Measurements from ENCODE around the gene ERN2. TPM values are rescaled to one million over a fixed set of nuclear protein-coding genes. Genes with fewer than 3 reads are reported as not detected.
A peak's percentile ranks its signal among the peaks of the same experiment; 100 is the strongest.

Gene ERN2
- total and polyA plus RNA-seq, 2 of the 13 experiments (the other 11 are each of a cell fraction or from before 2014, with no cell fraction given) = 2.2 to 3.5 TPM

GRCh38 chr16:23694644-23695373, 18.2 kb downstream of the ERN2 start (continued):
- TF ChIP-seq NFAT5 (CRISPR knock-in tag; IDR thresholded peaks at IDR 0.05) = peak; percentile 51; the same call in 1 of the 2 replicates
- TF ChIP-seq NCOA5 (CRISPR knock-in tag; IDR thresholded peaks at IDR 0.05) = no peak
- TF ChIP-seq, protein P1, sequence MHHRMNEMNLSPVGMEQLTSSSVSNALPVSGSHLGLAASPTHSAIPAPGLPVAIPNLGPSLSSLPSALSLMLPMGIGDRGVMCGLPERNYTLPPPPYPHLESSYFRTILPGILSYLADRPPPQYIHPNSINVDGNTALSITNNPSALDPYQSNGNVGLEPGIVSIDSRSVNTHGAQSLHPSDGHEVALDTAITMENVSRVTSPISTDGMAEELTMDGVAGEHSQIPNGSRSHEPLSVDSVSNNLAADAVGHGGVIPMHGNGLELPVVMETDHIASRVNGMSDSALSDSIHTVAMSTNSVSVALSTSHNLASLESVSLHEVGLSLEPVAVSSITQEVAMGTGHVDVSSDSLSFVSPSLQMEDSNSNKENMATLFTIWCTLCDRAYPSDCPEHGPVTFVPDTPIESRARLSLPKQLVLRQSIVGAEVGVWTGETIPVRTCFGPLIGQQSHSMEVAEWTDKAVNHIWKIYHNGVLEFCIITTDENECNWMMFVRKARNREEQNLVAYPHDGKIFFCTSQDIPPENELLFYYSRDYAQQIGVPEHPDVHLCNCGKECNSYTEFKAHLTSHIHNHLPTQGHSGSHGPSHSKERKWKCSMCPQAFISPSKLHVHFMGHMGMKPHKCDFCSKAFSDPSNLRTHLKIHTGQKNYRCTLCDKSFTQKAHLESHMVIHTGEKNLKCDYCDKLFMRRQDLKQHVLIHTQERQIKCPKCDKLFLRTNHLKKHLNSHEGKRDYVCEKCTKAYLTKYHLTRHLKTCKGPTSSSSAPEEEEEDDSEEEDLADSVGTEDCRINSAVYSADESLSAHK (CRISPR knock-in tag; IDR thresholded peaks at IDR 0.05; ENCODE audit: borderline replicate concordance) = no peak
- TF ChIP-seq, protein P2, sequence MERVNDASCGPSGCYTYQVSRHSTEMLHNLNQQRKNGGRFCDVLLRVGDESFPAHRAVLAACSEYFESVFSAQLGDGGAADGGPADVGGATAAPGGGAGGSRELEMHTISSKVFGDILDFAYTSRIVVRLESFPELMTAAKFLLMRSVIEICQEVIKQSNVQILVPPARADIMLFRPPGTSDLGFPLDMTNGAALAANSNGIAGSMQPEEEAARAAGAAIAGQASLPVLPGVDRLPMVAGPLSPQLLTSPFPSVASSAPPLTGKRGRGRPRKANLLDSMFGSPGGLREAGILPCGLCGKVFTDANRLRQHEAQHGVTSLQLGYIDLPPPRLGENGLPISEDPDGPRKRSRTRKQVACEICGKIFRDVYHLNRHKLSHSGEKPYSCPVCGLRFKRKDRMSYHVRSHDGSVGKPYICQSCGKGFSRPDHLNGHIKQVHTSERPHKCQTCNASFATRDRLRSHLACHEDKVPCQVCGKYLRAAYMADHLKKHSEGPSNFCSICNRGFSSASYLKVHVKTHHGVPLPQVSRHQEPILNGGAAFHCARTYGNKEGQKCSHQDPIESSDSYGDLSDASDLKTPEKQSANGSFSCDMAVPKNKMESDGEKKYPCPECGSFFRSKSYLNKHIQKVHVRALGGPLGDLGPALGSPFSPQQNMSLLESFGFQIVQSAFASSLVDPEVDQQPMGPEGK (CRISPR knock-in tag; IDR thresholded peaks at IDR 0.05) = peak; percentile 13; the same call in 1 of the 2 replicates
- TF ChIP-seq PAWR (CRISPR knock-in tag; IDR thresholded peaks at IDR 0.05; ENCODE audit: borderline replicate concordance) = peak; percentile 61; the same call in 1 of the 2 replicates
- TF ChIP-seq SATB2 (CRISPR knock-in tag; IDR thresholded peaks at IDR 0.05) = no peak
- peak; percentile 79; the same call in 1 of the 2 replicates for TF ChIP-seq ZBTB4 (CRISPR knock-in tag; IDR thresholded peaks at IDR 0.05; ENCODE audit: borderline replicate concordance)
- no peak for TF ChIP-seq CREB1 (IDR thresholded peaks at IDR 0.05)
- TF ChIP-seq CREB1 (CRISPR knock-in tag; IDR thresholded peaks at IDR 0.05) = no peak
- TF ChIP-seq CCDC6 (CRISPR knock-in tag; IDR thresholded peaks at IDR 0.05) = 0 out of 2 replicates have a peak, but pooled peaks have one; percentile 72
- no peak for TF ChIP-seq CHD2 (IDR thresholded peaks at IDR 0.05; ENCODE audit: low read depth, low read length)
- TF ChIP-seq, protein P3, sequence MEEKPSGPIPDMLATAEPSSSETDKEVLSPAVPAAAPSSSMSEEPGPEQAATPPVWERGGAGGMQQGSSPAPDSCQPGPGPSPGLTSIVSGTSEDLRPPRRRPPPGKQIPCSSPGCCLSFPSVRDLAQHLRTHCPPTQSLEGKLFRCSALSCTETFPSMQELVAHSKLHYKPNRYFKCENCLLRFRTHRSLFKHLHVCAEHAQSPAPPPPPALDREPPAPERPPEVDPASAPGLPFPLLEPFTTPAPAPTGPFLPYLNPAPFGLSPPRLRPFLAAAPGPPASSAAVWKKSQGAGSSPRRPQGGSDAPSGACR (CRISPR knock-in tag; IDR thresholded peaks at IDR 0.05) = peak; percentile 77; the same call in 1 of the 2 replicates
- no peak for TF ChIP-seq SMARCE1 (IDR thresholded peaks at IDR 0.05; ENCODE audit: borderline replicate concordance)
- no peak for TF ChIP-seq HOXA7 (CRISPR knock-in tag; IDR thresholded peaks at IDR 0.05)

Measured in HepG2 (cell line).